GM18951 (cell line): ENCODE measurements around the gene LOC128125822.
"Not testable (repeated sequence)": the region's sequence is repeated elsewhere in the genome, so short reads cannot be mapped to it uniquely, and the experiment has no call there.

Experiments used
- POLR2A ChIP-seq: IDR thresholded peaks from 4 replicates; pipeline ENCODE4 v1.6.1; 2011; ENCODE audit warnings: mild to moderate bottlenecking; ENCODE audit not compliant: insufficient read length, insufficient read depth; ENCODE audit errors: extremely low read depth
- in situ Hi-C: fragments of 300-500 bp; cut with MboI; formaldehyde crosslinking; loops from one replicate; pipeline ENCODE4 v1.12.0; 2022; ENCODE audit warnings: low sequenced_read_pairs, mixed read lengths, inconsistent platforms; ENCODE audit not compliant: unreplicated experiment

LOC128125822 gene

GRCh38 chr6:63572044-63572746 is at the start of gene LOC128125822, which contains the start of gene PTP4A1:
LOC128125822 (plus strand) TSS chr6:63572480.
PTP4A1 (plus strand) TSS chr6:63572480; CDS start chr6:63576881, 4,401 bp downstream.
- in situ Hi-C loops: loop anchor here (10.0 kb wide), 1 partner anchor 217 kb away; no protein-coding TSS in a partner anchor

DNA sequence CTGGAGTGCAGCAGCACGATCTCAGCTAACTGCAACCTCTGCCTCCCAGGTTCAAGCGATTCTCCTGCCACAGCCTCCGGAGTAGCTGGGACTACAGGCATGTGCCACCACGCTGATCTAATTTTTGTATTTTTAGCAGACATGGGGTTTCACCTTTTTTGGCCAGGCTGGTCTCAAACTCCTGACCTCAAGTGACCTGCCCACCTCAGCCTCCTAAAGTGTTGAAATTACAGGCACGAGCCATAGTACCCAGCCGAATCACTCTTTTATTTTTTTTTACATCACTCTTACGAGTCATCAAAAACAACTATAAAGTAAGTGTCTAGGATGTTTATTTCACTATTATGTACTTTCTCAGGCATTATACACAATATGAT is 49.4 kb upstream of the LOC128125822 start:
- in situ Hi-C loops: not testable (repeated sequence)

More at GRCh38 chr6:63572044-63572746, at the start of gene LOC128125822, which contains the start of gene PTP4A1:
- peak; percentile 91 for TF ChIP-seq POLR2A

DNA sequence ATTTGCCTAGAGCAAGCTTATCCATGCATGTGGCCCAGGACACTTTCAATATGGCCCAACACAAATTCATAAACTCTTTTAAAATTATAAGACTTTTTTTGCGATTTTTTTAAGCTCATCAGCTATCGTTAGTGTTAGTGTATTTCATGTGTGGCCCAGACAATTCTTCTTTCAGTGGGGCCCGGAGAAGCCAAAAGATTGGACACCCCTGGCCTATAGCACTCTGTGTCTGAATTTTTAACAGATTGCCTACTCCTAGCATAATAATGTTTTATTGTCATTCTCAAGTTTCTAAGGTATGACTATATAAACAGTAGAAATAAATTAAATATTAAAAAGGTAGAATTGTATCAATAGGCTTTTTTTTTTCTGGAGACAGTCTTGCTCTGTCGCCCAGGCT is 48.6 kb upstream of the LOC128125822 start:
- no peak for TF ChIP-seq POLR2A
- in situ Hi-C loops: no loop called here

- TF ChIP-seq POLR2A: no peak
- in situ Hi-C loops: no loop called here
These were observed 46.9 kb upstream of the LOC128125822 start for GRCh38 chr6:63525186-63525878.

DNA sequence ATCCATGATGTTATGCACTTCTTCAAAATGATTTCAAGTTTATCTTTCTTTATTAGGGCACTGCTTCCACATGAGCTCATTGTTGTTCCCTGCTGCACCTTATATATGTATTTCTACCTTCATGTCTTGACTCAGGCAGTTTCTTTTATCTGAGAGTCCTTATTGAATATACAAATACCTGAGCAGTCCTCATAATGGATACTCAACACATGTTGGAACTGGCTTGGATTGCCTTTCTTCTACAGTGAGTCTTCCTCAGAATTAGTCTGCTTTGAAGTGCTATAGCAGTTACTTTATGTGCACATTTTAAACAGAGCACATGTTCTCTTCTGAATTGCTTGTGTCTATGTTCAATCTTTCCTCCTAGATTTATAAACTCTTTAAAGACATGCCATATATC is 45.3 kb upstream of the LOC128125822 start:
- in situ Hi-C loops: no loop called here
- TF ChIP-seq POLR2A: no peak

DNA sequence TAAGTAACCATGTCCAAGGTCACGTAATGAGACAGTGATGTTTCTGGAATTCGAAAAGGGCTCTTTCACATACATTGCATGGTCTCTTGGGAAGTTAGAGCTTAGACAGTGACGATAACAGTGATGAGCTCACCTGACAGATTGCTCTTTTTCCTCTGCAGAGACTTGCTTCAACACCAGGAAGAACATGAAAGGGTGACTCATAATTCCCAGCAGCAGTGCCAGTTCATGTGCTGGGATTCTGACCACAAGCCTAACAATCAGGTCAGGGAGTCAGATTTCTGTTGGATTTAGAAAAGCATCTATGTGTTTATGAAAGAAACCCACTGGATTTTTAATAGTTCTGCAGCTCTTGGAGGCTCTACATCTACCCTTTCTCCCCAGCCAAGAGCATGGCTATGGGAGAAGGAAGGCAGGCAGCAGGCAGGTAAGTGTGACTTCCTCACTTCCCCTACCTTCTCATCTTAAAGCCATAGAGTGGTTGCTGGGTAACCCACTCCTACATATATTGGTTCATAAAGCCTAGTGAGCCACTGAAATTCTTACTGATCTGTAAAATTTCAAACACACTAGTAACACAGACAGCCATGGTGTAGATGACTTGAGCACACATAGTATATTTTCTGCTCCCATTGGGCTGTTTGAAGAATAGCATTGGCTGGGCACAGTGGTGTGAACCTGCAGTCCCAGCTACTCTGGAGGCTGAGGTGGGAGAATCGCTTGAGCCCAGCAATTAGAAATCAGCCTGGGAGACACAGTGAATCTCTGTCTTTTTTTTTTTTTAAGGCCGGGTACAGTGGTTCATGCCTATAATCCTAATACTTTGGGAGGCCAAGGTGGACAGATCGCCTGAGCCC is 44.4 kb upstream of the LOC128125822 start:
- in situ Hi-C loops: no loop called here
- no peak for TF ChIP-seq POLR2A

DNA sequence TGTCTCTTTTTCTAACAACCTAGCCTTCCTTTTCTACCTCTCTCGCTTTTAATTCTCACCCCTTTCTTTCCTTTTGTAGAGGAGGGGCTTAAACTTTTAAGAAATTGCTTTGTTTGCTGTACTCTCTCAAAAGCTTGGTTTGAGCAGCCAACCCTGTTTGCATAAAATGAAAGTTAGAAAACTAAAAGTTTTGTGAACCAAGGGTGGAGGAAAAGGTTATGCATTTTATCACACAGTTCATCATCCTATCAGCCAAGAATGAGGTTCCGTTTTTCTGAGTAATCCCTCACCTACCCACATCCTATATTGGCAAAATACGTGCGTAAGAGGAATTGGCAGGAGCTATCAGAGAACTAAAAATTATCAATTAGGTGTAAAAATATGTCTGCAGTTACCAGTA is 42.8 kb upstream of the LOC128125822 start:
- in situ Hi-C loops: no loop called here
- TF ChIP-seq POLR2A: no peak

- TF ChIP-seq POLR2A: no peak
- in situ Hi-C loops: no loop called here
These were observed 42.1 kb upstream of the LOC128125822 start for GRCh38 chr6:63530182-63530581.

- in situ Hi-C loops: no loop called here
- TF ChIP-seq POLR2A: no peak
These were observed 41.3 kb upstream of the LOC128125822 start for GRCh38 chr6:63530991-63531390.

- in situ Hi-C loops: no loop called here
- no peak for TF ChIP-seq POLR2A
These were observed 39.3 kb upstream of the LOC128125822 start for GRCh38 chr6:63533026-63533425.

DNA sequence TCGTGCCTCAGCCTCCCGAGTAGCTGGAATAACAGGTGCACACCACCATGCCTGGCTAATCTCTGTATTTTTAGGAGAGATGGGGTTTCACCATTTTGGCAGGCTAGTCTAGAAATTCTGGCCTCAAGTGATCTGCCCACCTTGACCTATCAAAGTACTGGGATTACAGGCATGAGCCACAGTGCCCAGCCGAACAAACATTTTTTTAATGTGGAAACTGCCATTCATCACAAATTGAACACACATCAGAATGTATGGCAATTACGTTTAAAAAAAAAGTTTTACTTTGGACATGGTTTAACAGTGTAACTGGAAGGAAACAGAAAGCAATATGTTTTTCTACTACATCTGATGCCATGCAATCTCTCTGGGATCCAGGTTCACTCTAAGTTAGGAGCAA is 38.3 kb upstream of the LOC128125822 start:
- TF ChIP-seq POLR2A: no peak
- in situ Hi-C loops: no loop called here

GRCh38 chr6:63537201-63537958 is 34.9 kb upstream of the LOC128125822 start:
- in situ Hi-C loops: no loop called here
- TF ChIP-seq POLR2A: no peak

- no peak for TF ChIP-seq POLR2A
- in situ Hi-C loops: no loop called here
These were observed 34.4 kb upstream of the LOC128125822 start for GRCh38 chr6:63537959-63538300.
